GM21717 (cell line): ENCODE results near the gene PRDX4.
A peak's percentile ranks its signal among the peaks of the same experiment; 100 is the strongest.
"Not testable (repeated sequence)": the region's sequence is repeated elsewhere in the genome, so short reads cannot be mapped to it uniquely, and the experiment has no call there.

ENCODE experiments used
- ATAC-seq: cut with Tn5 transposase; IDR thresholded peaks from one replicate; pipeline ENCODE4 v1.9.1; 2021; ENCODE audit warnings: mild to moderate bottlenecking, moderate library complexity; ENCODE audit not compliant: unreplicated experiment

PRDX4 gene

GRCh38 chrX:23667239-23668177, at the start of gene PRDX4:
Gene PRDX4, plus strand, starts transcription at chrX:23667493. Its CDS starts 78 bp downstream, at chrX:23667571.
- ATAC-seq = peak; percentile 56

DNA sequence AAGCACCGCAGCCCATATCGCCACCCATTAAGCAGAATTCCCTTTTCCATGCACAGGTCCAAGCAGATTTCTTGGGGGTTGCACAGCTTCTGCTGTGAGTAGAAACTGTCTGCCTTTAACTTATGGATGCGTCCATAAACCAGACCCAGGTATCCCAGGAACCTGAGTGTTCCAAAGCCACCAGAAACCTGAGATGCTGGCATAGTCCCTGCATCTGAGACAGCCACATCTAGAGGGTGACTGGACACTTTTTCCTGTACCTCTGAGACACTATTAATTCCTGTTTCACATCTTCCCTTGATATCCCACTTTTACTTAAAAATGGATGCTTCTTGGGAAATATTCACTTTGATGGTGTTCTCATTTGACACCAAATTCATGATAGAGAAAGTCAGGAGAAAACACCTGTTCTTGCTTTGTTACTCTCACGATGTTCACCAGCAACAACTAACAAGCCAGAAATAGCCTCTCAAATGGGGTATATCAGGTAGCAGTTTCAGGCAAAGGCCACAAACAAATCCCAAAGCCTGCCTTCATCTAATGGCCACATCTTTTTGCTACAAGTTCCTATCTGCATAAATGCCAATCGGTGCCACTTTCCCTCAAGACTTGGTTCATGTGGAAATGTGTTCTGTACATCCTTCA, 45.5 kb upstream of the PRDX4 start:
- no peak for ATAC-seq

- no peak for ATAC-seq
Measured at GRCh38 chrX:23623797-23624196, 43.5 kb upstream of the PRDX4 start.

DNA sequence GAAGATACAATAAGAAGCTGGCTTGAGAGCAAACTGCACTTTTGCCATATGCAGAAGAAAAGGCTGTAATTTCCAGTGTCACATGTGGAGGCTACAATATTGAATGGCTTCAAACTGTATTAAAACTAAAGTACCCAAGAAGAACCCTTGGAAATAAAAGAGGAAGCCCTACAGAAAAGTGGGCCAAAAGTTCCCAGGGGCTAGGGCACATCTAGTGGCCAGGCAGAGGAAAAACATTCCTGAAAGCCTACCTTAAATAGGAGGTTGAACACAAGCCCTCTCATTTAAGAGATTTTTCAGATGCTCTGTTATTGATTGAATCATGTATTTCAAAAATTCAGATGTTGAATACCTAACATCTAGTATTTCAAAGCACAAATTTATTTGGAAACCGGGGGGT, 40.6 kb upstream of the PRDX4 start:
- no peak for ATAC-seq

- no peak for ATAC-seq
Measured at GRCh38 chrX:23628131-23628530, 39.2 kb upstream of the PRDX4 start.

DNA sequence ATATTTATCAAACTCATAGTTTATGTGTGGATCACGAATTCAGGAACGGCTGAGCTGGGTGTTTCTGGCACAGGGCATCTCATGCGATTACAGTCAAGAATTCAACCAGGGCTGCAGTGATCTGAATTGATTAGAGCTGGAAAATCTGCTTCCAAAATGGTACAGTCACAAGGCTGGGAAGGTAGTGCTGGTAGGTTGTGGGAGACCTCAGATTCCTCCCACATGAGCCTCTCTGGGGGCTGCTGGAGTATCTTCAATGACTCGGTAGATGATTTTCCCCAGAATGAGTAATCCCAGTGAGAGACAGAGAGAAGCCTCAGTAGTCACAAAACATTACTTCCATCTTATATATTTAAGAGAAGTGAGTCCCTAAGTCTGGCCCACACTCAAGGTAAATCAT, 36.2 kb upstream of the PRDX4 start:
- ATAC-seq = no peak

DNA sequence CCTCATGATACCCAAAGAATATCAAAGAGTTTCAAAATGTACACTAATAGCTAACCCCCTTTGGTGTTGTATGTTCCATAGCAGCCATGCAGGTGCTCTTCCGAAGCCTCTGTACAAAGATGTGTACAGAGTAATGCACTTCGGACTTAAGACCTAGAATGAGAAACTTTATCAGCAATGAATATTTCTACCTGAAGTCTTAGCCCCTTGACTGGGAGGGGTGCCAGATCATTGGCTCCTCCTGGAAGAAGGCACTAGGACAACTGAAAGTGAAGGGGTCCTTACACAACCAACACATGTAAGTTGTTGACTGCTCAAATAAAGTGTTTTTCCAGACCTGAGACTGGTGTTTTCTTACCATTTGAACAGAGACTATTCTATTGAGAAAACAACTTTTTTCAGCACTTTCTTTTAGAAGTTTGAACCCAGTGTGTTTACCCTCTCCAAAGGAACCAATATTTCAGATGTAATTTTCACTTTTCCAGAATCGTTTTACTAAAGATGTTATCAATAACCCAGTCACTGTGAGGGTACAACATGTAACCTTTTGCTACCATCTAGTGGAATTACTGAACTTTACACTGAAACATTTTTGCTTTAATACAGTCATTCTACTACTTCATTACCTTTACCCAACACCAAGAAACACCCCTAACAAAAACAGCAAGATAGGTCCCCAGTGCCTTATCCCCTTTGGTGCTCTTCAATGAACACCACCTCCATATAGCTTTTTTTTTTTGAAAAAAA, 33.3 kb upstream of the PRDX4 start:
- ATAC-seq = no peak

DNA sequence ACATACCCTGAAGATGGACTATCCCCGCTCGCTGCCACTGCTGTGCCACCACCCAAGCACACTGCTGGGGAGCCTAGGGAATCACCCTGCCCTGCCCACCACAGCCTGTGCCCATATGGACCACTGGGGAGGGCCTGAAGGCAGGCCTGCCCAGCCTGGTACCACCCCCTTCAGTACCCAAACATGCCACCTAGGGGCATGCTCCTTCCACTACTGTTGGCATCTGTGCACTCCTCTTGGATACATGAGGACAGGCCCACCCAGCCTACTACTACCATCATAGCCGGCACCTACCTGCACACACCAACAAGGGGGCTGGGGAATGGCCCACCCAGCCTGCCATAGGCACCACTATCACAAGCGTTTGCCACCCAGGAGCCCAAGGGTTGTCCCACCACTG, 30.1 kb upstream of the PRDX4 start:
- peak; percentile 96 for ATAC-seq

DNA sequence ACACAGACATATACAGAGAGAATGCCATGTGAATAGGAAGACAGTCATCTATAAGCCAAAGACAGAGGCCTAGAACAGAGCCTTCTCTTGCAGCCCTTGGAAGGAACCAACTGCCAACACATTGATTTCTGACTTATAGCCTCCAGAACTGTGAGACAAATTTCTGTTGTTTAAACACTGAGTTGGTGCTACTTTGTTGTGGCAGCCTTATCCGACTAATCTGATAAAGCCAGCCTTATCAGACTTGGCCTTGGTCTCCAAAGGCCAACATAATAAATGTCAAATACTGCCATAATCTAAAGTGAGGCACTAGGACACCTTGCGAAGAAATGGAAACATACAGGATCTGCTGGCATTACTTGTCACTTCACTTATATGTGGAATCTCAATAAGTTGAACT, 24.3 kb upstream of the PRDX4 start:
- no peak for ATAC-seq

GRCh38 chrX:23644744-23645143, 22.5 kb upstream of the PRDX4 start:
- ATAC-seq = no peak

DNA sequence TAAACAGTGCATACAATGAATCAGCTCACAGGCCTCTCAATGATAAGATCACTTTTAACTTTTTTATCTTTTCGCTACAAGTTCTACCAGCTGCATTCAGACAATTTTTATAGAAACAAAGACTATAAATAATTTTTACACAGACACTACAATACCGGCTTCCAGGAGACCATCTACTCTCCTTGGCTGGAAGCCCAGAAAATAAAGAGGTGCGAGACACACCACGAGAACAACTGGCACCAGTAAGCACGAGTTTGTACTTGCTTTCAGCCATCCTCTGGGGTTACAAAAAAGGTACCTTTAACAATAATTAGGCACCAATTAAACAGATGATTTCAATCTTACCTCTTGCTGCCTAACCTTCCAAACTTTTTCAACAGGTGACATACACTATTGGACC, 11.2 kb upstream of the PRDX4 start:
- ATAC-seq = no peak

GRCh38 chrX:23656684-23657083, 10.6 kb upstream of the PRDX4 start:
- no peak for ATAC-seq

DNA sequence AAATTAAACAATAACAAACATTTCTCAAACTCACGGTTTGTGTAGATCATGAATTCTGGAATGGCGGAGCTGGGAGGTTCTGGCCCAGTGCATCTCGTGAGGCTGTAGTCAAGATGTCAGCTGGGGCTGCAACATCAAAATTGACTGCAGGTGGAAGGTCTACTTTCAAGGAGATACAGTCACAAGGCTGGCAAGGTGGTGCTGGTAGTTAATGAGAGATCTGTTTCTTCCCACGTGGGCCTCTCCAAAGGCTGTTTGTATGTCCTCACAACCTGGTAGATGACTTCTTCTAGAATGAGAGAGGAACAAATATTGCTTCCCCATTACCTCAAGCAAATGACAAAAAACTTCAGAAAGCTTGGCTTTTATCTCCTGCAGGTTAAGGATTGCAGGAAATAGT, 8.0 kb upstream of the PRDX4 start:
- no peak for ATAC-seq

- ATAC-seq = not testable (repeated sequence)
Measured at GRCh38 chrX:23660083-23660765, 7.1 kb upstream of the PRDX4 start.

GRCh38 chrX:23660766-23661132, 6.5 kb upstream of the PRDX4 start:
- ATAC-seq = no peak

- no peak for ATAC-seq
Measured at GRCh38 chrX:23661671-23662070, 5.6 kb upstream of the PRDX4 start.

- ATAC-seq = peak; percentile 65
Measured at GRCh38 chrX:23662187-23662586, 5.1 kb upstream of the PRDX4 start.

GRCh38 chrX:23662853-23663252, 4.4 kb upstream of the PRDX4 start:
- peak; percentile 54 for ATAC-seq

- no peak for ATAC-seq
Measured at GRCh38 chrX:23664496-23664895, 2.8 kb upstream of the PRDX4 start.

DNA sequence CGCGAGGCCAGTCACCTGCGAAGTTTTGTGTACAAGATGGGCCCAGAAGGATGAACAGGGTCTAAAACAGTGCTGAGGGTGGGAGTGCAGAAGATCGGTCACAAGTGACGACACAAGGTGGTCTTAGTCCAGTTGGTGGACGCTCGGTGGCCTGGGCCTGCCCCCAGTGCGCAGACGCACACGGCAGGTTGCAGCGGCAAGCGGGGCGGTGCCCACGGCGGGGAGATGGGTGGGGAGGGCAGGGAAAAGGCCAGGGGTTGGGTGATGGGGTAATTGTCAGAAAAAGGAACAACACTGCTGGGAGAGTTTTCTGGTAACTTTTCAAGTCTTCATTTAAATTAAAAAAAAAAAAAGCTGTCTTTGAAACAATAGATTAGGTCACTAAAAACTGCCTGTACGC, 1.0 kb upstream of the PRDX4 start:
- no peak for ATAC-seq

DNA sequence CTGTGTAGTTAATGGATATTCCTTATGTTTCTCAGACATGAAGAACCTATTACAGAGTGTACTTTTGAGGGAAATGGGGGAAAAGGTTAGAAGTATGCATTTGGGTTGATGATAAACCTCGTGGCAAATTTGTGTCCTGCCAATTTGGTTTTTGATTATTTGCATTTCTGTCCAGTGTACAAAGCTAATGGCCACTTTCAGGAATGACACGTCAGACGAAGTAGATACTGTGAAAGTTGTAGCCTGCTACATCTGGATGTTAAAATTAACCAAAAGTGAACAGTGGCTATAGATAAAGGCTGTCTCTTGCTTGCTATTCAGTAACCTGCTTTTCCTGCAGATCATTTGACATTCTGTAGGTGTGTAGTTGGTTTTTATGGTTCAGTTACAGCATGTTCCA, 1.0 kb downstream of the PRDX4 start:
- ATAC-seq = peak; percentile 35
